PC-3 (cell line): ENCODE results near the gene RAB3GAP2. TPM values are rescaled to one million over a fixed set of nuclear protein-coding genes. Genes with fewer than 3 reads are reported as not detected.

Source experiments
- ATAC-seq: fragments of 200-7000 bp; cut with Tn5 transposase; 2 replicates; pipeline ENCODE4 v1.9.1; 2020; ENCODE audit warnings: mild to moderate bottlenecking, moderate library complexity
- BruUV-seq: library from RNA; stranded (reverse); fragments of 400-500 nt; replicated peaks from 2 replicates; lab custom pipeline; 2021; lab: Mats Ljungman, UMichigan
- CTCF ChIA-PET: fragments of 300-600 bp; sonication (Branson Sonifier 250); formaldehyde crosslinking; loops from one replicate; lab custom pipeline; 2022; ENCODE audit warnings: antibody characterized with exemption; lab: Charles Lee
- POLR2A ChIA-PET: fragments of 300-600 bp; sonication (Branson Sonifier 250); formaldehyde crosslinking; loops from one replicate; lab custom pipeline; 2022; ENCODE audit warnings: antibody characterized with exemption; ENCODE audit not compliant: unreplicated experiment; lab: Charles Lee
- DNase-seq: peaks from one replicate; pipeline ENCODE4 v3.0.0-alpha.2; 2015
- H2AFZ ChIP-seq: fragments of 300-600 bp; sonication (generic); 2 replicates; pipeline ENCODE4 v1.6.0; 2016; ENCODE audit warnings: antibody characterized with exemption, low read length
- H3F3A ChIP-seq: fragments of 300-600 bp; sonication (generic); one replicate; pipeline ENCODE4 v1.6.0; 2017; ENCODE audit warnings: antibody characterized with exemption, low read length, control low read depth, mild to moderate bottlenecking; ENCODE audit not compliant: unreplicated experiment
- H3K27ac ChIP-seq: fragments of 300-600 bp; sonication (generic); 2 replicates; pipeline ENCODE4 v1.5.1; 2016; ENCODE audit warnings: mild to moderate bottlenecking, low read length
- H3K27me3 ChIP-seq: fragments of 300-600 bp; sonication (generic); 2 replicates; pipeline ENCODE4 v1.6.1; 2016; ENCODE audit warnings: low read length, mixed read lengths
- H3K36me3 ChIP-seq: fragments of 300-600 bp; sonication (generic); 2 replicates; pipeline ENCODE4 v1.6.1; 2016; ENCODE audit warnings: low read depth, mixed run types, low read length, mixed read lengths
- H3K4me1 ChIP-seq: fragments of 300-600 bp; sonication (generic); 2 replicates; pipeline ENCODE4 v1.5.1; 2016; ENCODE audit warnings: low read length; ENCODE audit not compliant: insufficient read depth
- H3K4me2 ChIP-seq: fragments of 300-600 bp; sonication (generic); 2 replicates; pipeline ENCODE4 v1.6.0; 2016; ENCODE audit warnings: low read length
- H3K4me3 ChIP-seq: fragments of 300-600 bp; sonication (generic); 2 replicates; pipeline ENCODE4 v1.5.1; 2016; ENCODE audit warnings: mild to moderate bottlenecking, low read length, mixed read lengths
- H3K79me2 ChIP-seq: fragments of 300-600 bp; sonication (generic); 2 replicates; pipeline ENCODE4 v1.6.1; 2017; ENCODE audit warnings: low read length, mixed read lengths
- H3K9ac ChIP-seq: fragments of 300-600 bp; sonication (generic); 2 replicates; pipeline ENCODE4 v1.6.0; 2016; ENCODE audit warnings: mild to moderate bottlenecking, low read length
- H3K9me2 ChIP-seq: fragments of 300-600 bp; sonication (generic); replicated peaks from 2 replicates; pipeline ENCODE4 v1.6.1; 2016; ENCODE audit warnings: mixed run types, low read length, mixed read lengths
- H3K9me3 ChIP-seq: fragments of 300-600 bp; sonication (generic); 2 replicates; pipeline ENCODE4 v1.6.1; 2016; ENCODE audit warnings: low read length, mixed read lengths
- H4K20me1 ChIP-seq: fragments of 300-600 bp; sonication (generic); 2 replicates; pipeline ENCODE4 v1.6.1; 2016; ENCODE audit warnings: low read length, mixed read lengths
- CTCF ChIP-seq: fragments of 300-600 bp; sonication (generic); conservative IDR thresholded peaks from 2 replicates; pipeline ENCODE4 v1.5.1; 2017; ENCODE audit warnings: antibody characterized with exemption, low read depth, mild to moderate bottlenecking, low read length
- EZH2 ChIP-seq: fragments of 300-600 bp; sonication (generic); IDR thresholded peaks from one replicate; pipeline ENCODE4 v1.6.1; 2017; ENCODE audit warnings: antibody characterized with exemption, mild to moderate bottlenecking, low read length; ENCODE audit not compliant: unreplicated experiment
- EZH2phosphoT487 ChIP-seq: fragments of 300-600 bp; sonication (generic); IDR thresholded peaks from 2 replicates; pipeline ENCODE4 v1.6.1; 2018; ENCODE audit warnings: mild to moderate bottlenecking, antibody characterized with exemption, low read length, borderline replicate concordance
- intact Hi-C: fragments of 100-400 bp; cut with micrococcal nuclease; formaldehyde crosslinking; loops from 2 replicates; pipeline ENCODE4 v1.9.0; 2023
- total RNA-seq: library from RNA; depleted of rRNA; stranded (reverse); fragments of >200 nt; gene quantifications from 2 replicates; pipeline ENCODE4 v1.2.3, GENCODE V29; 2014

Gene RAB3GAP2
- total RNA-seq, 1 experiment from 2014 or later = 16.7 TPM

GRCh38 chr1:220243947-220244346 lies 28.3 kb downstream of the RAB3GAP2 start:
- DNase-seq (no peak), ATAC-seq (no peak)
- Histone ChIP-seq H3K27me3 (no peaks in the 10 kb centered on the region), H2AFZ (no peak overlapping the region), H3K9ac (no peak overlapping the region), H3K4me1 (no peaks in the 10 kb centered on the region), H3K27ac (no peak overlapping the region), H3K79me2 (peaks cover 55% of the 10 kb centered on the region), H3F3A (no peaks in the 10 kb centered on the region), H3K4me3 (no peak overlapping the region), H3K9me3 (peaks cover 6% of the 10 kb centered on the region), H3K9me2 (no peaks in the 10 kb centered on the region), H3K4me2 (no peak overlapping the region), H3K36me3 (peaks cover 13% of the 10 kb centered on the region), H4K20me1 (no peaks in the 10 kb centered on the region)
- ChIA-PET POLR2A (no interaction called here), CTCF (no interaction called here)
- TF ChIP-seq EZH2 = no peak
- TF ChIP-seq EZH2phosphoT487 = no peak
- TF ChIP-seq CTCF = no peak
- intact Hi-C loops = no loop called here
- BruUV-seq = no TSS peak

DNA sequence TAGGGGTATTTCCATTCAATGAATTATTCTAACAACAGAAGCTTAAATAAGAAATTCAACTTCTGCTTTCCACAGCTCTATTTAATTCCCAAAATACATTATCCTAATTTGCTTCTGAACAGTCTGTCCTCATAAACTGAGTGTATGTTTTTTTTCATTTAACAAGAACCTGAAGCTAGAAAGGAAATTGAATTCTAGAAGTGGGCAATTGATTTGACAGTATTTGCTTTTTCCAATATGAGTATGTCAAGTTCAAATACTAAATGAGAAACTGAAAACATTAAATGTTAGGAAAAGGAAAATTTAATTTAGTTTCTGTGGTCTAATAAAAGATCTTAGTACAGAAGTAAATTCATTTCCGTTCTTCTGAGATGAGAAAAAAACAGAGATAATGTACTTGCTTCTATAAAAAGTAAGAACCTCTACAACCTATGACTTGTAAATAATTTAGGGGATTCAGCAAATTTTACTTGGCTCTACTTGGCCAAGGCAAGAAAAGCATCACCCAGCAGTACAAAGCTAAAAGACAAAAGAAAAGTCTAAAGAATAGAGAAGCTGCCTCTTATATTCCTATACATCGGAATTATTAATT lies 31.1 kb downstream of the RAB3GAP2 start:
- Histone ChIP-seq H3K4me1 (peaks cover 8% of the 10 kb centered on the region), H3K27me3 (no peaks in the 10 kb centered on the region), H3K9me3 (no peaks in the 10 kb centered on the region), H3F3A (no peaks in the 10 kb centered on the region), H3K9me2 (no peaks in the 10 kb centered on the region), H3K9ac (no peak overlapping the region), H3K4me2 (no peak overlapping the region), H3K4me3 (no peak overlapping the region), H2AFZ (no peak overlapping the region), H3K79me2 (peaks cover 53% of the 10 kb centered on the region), H3K27ac (no peak overlapping the region), H4K20me1 (no peaks in the 10 kb centered on the region), H3K36me3 (no peaks in the 10 kb centered on the region)
- no TSS peak for BruUV-seq
- POLR2A ChIA-PET = interaction anchor here (0.6 kb wide), 1 partner anchor 141 kb away, joined by 3 read pairs; no protein-coding TSS in a partner anchor
- TF ChIP-seq EZH2phosphoT487 = no peak
- no peak for TF ChIP-seq CTCF
- TF ChIP-seq EZH2 = no peak
- CTCF ChIA-PET = no interaction called here
- ATAC-seq (no peak), DNase-seq (no peak)
- intact Hi-C loops = no loop called here

DNA sequence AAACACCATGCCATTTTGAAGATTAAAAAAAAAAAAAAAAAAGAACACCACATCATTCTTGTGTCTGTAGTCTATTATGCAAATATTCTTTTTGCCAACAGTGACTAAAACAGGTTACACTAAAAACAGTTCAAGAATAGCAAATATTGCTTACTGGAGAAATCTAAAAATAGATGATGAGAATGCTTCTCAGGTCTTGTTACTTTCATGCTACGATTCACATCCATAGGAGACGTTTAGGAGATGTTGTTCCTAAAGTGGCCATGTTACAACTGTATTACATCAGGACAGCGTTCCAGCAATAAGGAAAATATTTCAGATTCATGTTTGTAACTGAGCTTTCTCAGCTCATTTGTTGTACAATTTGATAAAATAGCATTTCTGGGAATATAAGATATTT lies 32.3 kb downstream of the RAB3GAP2 start:
- H4K20me1 ChIP-seq = peaks cover 5% of the 10 kb centered on the region
- peaks cover 53% of the 10 kb centered on the region for H3K79me2 ChIP-seq
- no peaks in the 10 kb centered on the region for H3K36me3 ChIP-seq
- no peak overlapping the region for H3K27ac ChIP-seq
- no peak overlapping the region for H3K4me2 ChIP-seq
- intact Hi-C loops = loop anchor here (10.0 kb wide), 1 partner anchor 545 kb away; the partner anchor contains the start of gene MTARC1
- CTCF ChIA-PET = no interaction called here
- no peaks in the 10 kb centered on the region for H3K9me3 ChIP-seq
- peaks cover 8% of the 10 kb centered on the region for H3F3A ChIP-seq
- no peak for DNase-seq
- peaks cover 16% of the 10 kb centered on the region for H3K4me1 ChIP-seq
- POLR2A ChIA-PET = no interaction called here
- no peak overlapping the region for H3K9ac ChIP-seq
- no peak overlapping the region for H3K4me3 ChIP-seq
- ATAC-seq = no peak
- no TSS peak for BruUV-seq
- H2AFZ ChIP-seq = no peak overlapping the region
- H3K27me3 ChIP-seq = no peaks in the 10 kb centered on the region
- TF ChIP-seq EZH2phosphoT487 (no peak), CTCF (no peak), EZH2 (no peak)
- H3K9me2 ChIP-seq = no peaks in the 10 kb centered on the region
